OCI-LY7 (cell line): ENCODE measurements around the gene SLC4A1AP.

ENCODE experiments used
- EZH2phosphoT487 ChIP-seq: fragments of 200-600 bp; sonication (generic); IDR thresholded peaks from 2 replicates; pipeline ENCODE4 v1.6.1; 2018; ENCODE audit warnings: low read depth, borderline replicate concordance, mild to moderate bottlenecking, mixed run types, antibody characterized with exemption, low read length, moderate library complexity, mixed read lengths
- TF ChIP-seq, protein P1 (sequence below): fragments of 200-600 bp; sonication (generic); conservative IDR thresholded peaks from 2 replicates; pipeline ENCODE4 v1.5.1; 2014; ENCODE audit warnings: mild to moderate bottlenecking, antibody characterized with exemption, low read length, moderate library complexity, mixed read lengths

DNA sequence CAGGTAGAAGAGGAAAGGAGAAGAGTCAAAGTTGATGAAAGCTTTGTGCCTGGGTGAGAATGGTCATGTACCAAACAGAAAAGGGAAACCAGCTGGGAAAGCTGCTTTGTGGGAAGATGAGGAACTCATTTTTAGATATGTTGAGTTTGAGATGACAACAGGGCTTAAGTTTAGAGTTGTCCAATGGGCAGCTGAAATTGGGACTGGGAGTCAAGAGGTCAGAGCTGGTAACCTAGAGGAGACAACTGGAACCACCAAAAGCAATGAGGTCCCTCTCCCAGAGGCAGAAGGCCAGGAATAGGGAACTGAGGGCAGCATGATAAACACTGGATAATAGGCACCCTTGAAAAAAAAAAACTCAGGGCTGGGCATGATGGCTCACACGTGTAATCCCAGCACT, 48.8 kb downstream of the SLC4A1AP start:
- TF ChIP-seq, protein P1, sequence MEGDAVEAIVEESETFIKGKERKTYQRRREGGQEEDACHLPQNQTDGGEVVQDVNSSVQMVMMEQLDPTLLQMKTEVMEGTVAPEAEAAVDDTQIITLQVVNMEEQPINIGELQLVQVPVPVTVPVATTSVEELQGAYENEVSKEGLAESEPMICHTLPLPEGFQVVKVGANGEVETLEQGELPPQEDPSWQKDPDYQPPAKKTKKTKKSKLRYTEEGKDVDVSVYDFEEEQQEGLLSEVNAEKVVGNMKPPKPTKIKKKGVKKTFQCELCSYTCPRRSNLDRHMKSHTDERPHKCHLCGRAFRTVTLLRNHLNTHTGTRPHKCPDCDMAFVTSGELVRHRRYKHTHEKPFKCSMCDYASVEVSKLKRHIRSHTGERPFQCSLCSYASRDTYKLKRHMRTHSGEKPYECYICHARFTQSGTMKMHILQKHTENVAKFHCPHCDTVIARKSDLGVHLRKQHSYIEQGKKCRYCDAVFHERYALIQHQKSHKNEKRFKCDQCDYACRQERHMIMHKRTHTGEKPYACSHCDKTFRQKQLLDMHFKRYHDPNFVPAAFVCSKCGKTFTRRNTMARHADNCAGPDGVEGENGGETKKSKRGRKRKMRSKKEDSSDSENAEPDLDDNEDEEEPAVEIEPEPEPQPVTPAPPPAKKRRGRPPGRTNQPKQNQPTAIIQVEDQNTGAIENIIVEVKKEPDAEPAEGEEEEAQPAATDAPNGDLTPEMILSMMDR: no peak
- no peak for TF ChIP-seq EZH2phosphoT487
